Subcutaneous adipose tissue (tissue), 4 donors: ENCODE results near the gene PRKCH. TPM values are rescaled to one million over a fixed set of nuclear protein-coding genes. Genes with fewer than 3 reads are reported as not detected.

ENCODE experiments used
- total RNA-seq, 4 donors: library from RNA; depleted of rRNA; stranded (reverse); fragments of >200 nt; gene quantifications; one replicate each; pipeline ENCODE4 v1.1.0, GENCODE V29; 2016
- TF ChIP-seq, protein P1 (sequence below): fragments of 450-650 bp; IDR thresholded peaks from one replicate; pipeline ENCODE4 v1.5.1; 2016; ENCODE audit warnings: low read depth, mild to moderate bottlenecking, control low read depth, antibody characterized with exemption, moderate library complexity

PRKCH gene
- total RNA-seq, 4 donors from 2014 or later, result 25.8 to 46.3 (median 36.4) TPM

GRCh38 chr14:61524211-61524806 is 202.9 kb downstream of the PRKCH start:
- TF ChIP-seq, protein P1, sequence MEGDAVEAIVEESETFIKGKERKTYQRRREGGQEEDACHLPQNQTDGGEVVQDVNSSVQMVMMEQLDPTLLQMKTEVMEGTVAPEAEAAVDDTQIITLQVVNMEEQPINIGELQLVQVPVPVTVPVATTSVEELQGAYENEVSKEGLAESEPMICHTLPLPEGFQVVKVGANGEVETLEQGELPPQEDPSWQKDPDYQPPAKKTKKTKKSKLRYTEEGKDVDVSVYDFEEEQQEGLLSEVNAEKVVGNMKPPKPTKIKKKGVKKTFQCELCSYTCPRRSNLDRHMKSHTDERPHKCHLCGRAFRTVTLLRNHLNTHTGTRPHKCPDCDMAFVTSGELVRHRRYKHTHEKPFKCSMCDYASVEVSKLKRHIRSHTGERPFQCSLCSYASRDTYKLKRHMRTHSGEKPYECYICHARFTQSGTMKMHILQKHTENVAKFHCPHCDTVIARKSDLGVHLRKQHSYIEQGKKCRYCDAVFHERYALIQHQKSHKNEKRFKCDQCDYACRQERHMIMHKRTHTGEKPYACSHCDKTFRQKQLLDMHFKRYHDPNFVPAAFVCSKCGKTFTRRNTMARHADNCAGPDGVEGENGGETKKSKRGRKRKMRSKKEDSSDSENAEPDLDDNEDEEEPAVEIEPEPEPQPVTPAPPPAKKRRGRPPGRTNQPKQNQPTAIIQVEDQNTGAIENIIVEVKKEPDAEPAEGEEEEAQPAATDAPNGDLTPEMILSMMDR, result no peak

- TF ChIP-seq, protein P1, result no peak
Measured at GRCh38 chr14:61524936-61525292, 203.5 kb downstream of the PRKCH start.

DNA sequence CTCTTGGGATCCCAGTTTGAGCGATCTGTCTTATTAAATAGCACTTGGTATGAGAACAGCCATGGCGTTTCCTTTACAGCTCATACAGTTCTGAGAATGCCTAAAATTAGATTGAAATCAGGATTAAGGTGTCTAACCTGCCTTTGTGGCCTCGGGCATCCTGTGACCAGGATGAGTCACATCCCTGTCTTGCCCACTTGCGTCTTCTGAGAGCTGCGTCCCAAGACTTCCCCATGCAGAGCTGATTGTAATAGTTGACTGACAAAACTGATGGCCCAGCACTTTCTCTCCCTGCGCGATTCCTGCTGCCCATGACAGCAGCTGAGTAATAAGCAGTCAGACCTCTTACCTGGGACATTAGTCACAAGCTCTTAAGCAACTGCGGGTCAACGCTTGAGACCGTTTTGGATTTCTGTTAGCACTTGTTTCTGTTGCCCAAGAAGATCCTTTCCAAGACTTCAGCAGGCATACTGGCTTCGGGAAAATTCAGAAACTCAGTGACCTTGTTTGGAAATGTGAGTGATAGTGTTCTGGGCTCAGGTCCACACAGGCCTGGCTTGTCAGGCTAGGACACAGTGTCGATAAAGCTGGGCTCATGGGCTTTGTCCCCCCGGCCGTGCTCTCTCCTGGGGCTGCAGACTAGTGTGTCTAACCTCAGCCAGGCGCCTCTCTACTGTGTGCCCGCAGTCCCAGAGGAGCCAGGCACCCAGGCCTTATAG is 204.1 kb downstream of the PRKCH start:
- TF ChIP-seq, protein P1, result no peak

DNA sequence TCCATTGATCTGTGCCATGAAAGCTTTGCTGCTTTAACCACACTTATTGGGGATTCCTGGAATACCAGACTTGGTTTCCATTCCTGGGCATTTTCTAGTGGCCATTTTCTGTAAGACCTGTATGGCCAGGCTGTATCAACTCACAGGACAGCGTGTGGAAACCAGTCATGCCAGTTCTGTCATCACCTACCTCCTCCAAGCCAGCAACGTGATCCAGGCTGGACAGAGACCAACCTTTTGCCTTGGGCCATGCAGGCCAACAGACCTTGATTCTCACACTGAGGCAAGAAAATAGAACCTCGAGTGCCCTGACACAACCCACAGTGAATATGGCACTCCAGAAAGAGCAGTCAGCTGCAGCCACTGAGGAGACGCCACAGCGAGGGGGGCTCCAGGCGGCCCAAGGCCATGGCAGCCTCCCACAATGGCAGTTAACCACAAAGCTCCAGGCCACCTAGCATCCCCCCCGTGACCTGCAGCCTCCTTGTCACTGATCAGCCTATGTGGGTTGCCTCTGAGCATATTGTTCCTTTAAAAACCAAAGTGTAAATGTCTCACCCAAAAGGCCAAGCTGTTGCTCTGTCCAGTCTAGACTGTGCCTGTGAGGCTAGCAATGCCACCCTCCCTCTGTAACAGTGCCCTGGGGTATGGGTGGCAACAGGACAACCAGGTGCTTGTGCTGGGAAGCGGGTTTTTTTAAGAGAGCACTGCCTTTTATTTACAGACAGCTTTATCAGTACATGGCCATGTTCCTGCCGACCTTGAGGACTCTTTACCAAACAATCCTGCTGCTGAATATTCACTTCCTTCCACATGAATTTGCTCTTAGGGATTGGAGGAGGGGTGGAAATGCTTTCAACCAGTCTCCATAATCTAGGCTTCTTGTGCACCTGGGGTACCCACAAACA is 205.3 kb downstream of the PRKCH start:
- TF ChIP-seq, protein P1, result no peak

- TF ChIP-seq, protein P1, result no peak
Measured at GRCh38 chr14:61527325-61528100, 206.1 kb downstream of the PRKCH start.

DNA sequence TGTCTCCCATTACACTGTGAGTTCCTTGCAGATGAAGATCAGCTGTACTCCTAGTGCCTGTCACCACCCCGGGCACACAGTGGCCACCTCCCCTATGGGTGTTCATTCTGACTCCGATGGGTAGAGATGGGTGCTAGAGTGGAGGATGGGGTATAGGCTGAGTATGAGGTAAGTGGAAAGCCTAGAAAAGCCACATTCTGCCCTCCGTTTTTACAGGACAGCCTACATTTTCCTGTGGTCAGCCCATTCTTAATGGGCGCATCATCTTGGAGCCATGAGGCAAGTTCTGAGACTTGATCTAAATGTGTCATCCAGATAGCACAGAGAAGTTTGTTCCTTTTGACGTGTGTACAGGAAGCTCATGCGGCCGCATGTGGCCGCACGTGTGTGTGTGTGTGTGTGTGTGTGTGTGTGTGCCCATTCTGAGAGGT is 207.2 kb downstream of the PRKCH start:
- TF ChIP-seq, protein P1, result no peak
